8988T (cell line): ENCODE measurements around the gene DOK6.
"Not testable (repeated sequence)": the region's sequence is repeated elsewhere in the genome, so short reads cannot be mapped to it uniquely, and the experiment has no call there.

Experiments
- DNase-seq: peaks from one replicate; pipeline ENCODE4 v3.0.0; 2011

DOK6 gene

DNA sequence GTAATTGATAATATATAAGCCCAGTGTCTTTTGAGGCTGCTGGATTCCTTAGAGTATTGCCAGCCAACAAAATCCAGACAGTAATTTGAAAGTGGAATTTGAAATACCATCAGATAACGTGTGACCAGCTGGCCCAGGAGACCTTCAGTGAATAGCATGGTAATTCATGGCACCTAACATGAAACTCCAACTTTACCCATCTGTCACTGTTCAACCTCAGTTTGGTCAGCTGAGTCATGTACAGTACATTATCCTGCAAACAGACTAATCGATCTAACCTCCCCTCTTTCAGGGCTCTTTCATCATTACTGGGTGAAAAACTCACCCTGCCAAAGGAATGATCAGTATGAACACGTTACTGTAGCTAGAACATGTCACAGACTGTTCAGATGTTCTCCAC is 230.6 kb downstream of the DOK6 start:
- no peak for DNase-seq

DNA sequence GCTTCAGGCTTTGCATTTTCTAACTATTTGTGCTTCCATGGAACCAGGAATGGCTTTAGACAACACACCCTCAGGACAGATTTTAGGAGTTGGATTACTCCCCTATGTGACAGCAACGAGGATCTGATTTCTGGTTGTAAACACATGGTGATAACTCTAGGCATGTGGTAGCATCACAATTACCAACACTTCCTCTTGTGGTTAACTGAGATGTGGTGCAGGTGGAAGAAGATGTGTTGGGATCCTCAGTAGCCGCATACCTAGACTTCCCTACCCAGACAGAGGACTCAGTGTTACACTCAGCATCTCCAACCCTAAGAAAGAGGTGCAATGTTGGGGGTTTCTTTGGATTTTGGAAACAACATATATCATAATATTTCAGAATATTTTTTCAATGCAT is 234.8 kb downstream of the DOK6 start:
- DNase-seq: no peak

DNA sequence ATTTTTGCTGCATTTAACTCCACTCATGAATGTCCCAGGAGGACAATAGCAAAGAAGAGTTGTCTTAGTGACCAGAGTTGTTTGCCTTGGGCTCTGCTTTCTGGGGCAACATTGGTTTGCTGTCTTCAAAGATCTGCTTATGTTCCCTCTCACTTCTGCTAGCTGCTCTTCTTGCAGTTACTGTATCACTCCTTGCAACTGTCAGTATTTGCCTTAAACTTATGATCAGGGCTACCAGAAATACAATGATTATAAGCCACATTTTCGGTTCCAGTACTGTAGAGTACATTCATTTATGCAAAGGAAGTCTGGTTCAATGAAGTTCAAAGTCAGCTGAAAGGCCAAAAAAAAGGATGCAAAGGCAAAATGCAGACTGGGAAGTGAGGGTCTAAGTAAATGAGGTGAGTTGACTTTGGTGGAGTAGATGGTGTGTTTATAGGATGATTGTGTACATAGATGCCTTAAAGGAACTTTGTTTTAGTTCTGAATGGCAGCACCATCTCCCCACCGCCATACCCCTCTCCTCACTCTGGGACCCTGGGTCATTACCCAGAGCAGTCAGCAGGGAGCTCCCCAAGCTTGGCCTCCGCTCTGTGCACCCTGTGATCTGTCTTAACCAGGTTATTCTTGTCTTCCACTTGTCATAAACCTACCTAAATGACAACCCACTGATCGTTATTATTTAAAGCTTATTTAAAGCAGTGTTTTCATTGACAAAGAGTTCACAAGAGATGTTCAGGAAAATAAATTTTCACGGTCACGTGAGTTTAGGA is 236.0 kb downstream of the DOK6 start:
- no peak for DNase-seq

DNA sequence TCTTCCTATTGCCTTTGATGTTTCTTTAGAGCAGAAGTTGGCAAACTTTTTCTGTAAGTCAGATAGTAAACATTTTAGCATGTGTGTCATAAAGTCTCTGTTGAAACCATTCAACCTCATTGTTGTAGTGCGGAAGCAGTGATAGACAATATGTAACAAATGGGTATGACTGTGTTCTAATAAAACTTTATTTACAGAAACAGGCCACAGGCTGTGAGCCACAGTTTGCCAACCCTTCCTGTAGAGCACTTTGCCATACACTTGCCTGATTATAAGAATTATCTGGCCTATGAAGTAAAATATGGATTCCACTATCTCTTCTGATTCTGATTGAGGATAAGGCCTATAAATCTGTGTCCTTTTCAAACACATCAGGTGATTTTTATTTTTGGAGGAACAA is 237.4 kb downstream of the DOK6 start:
- DNase-seq: no peak

DNA sequence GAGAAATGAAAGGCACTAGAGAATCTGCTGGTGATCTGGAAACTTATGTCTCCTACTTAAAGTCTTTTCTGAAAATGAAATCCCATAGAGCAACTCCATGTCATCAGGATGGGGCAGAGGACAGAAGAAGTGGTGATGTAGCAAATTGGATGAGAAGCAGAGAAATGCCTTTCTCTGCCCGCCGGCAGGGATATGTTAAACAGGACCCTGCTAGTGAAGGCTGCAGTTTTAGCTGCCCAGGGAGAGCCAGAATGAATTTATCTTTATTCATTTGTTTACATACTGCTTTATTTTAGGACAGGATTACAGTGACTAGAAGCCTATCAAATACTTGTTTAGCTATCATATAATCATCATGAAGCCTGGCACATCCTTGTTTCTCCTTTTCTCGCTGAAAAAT is 247.0 kb downstream of the DOK6 start:
- no peak for DNase-seq

DNA sequence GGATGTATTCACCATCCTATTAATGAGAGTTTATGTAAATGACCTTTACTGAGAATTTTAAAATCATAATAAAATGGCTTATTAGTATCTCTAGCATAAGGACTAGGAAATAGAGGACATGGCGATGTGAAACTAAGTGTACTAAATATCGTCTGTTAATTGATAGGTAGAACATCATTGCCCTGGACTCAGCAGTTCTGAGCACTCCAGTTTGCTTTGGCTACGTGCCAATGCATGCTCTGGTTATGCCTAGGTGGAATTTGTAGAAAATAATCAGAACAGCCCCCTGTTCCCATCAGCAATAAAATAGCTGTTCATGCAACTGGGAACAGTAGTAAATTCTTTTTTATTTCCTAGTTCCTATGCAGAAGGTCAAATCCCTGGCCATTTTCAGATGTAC is 247.8 kb downstream of the DOK6 start:
- DNase-seq: no peak

DNA sequence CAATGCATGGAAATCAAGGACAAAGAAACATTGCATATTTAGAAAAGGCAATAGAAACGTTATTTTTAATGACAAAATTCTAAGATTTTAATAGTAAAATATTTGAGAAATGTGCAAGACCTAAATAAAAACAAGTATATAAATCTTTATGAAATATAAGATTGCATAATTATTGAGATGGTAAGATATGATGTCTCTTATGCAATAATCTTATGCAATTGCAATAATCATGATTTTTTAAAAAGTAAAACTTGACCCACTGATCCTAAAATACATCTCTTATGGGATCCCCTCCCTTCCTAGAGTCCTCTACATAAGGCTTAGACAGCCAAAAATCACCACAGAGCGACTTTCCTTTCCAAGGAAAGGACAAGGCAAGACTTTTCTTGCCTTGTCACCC is 249.0 kb downstream of the DOK6 start:
- DNase-seq: no peak

DNA sequence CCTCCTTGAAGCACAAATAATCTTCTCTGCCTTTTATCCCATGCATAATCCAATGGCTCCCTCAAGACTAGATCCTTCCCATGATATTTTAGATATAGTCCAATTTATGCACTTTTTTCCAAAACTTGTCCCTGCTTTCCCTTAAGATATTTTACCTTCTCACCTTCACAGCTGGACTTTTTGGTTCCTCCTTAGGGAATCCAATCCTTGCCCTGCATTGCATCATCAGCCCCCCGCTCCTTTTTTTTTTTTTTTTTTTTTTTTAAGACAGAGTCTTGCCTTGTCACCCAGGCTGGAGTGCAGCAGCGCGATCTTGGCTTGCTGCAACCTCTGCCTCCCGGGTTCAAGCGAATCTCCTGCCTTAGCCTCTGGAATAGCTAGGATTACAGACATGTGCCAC is 250.6 kb downstream of the DOK6 start:
- no peak for DNase-seq

DNA sequence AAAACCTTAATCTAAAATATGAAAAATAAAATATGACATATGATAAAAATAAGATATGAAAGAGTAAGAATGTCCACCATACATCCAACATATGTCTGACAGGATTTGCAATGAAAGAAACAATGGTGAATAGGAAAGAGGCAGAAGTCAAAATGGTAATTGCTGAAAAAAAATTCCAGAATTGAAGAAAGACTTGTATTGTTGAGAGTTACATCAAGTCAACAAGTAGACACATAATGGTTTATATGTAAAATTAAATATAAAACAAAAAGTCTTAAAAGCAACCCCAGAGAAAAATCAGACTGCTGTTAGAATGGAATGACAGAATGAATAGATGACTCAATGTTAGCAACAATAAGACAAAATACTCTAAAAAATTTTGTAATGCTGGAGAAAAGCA is 255.1 kb downstream of the DOK6 start:
- no peak for DNase-seq

DNA sequence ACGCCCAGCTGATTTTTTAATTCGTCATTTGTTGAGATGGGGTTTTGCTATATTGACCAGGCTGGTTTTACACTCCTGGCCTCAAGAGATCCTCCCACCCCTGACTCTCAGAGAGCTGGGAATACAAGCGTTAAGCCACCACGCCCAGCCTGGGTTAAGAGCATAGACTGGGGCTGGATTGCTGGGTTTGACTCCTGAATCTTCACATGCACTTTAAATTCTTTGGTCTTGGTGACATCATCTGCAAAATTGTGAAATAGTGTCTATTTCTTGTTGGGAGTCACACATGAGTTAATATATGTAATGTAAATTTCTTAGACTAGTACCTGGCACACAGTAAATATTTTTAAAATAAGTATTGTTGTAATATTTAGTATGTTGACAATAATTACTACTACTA is 257.4 kb downstream of the DOK6 start:
- DNase-seq: no peak

DNA sequence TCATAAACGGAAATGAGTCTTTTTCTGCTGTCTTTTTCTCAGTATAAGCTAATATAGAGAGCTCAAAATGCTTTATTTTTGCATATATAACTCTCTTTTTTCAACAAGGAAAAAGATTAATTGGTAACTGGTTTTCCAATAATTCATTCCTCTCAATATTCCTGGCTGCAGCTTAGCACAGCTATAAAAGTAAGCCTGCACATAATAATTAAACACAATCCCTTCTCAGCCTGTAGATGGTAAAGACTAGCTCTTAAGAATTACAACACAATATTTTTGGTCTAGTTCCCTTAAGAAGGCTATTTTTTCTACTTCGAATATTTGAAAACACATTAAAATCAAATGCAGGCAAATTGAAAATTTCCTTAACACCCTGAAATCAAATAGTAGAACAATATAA is 258.0 kb downstream of the DOK6 start:
- DNase-seq: no peak

DNA sequence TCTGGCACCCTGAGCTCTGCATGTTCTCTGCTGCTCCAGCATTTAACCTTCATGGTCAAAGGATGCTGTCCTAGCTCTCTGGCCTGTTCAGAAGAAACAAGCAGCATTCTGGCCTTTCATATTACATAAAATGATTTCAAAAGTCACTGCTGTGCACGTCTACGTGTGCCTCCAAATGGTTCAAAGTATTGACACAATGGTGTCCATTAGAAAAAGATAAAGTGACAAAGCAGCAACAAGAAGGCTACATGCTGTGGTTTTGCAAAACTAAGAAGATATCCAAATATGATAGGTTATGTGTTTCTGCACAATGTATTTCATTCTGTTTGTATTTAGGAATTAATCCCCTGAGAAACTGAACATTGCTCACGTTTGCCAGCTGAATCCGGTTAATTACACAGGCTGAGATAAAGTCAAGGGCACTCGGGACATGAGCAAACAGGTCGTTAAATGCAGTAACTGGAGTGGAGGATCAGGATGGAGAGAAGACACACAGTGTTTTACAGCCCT is 258.5 kb downstream of the DOK6 start:
- no peak for DNase-seq

DNA sequence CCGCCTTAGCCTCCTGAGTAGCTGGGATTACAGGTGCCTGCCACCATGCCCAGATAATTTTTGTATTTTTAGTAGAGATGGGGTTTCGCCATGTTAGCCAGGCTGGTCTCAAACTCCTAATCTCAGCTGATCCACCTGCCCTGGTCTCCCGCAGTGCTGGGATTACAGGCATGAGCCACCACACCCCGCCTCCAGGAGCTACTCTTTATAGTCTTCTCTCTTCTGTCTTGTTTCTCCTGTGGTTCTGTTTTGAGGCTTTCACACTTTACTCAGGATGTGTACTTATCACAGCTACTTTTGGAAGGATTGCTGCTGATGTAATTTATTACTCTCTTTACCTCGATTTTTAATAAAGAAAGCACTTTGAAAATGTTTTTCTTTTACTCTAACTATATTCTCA is 261.4 kb downstream of the DOK6 start:
- DNase-seq: not testable (repeated sequence)

DNA sequence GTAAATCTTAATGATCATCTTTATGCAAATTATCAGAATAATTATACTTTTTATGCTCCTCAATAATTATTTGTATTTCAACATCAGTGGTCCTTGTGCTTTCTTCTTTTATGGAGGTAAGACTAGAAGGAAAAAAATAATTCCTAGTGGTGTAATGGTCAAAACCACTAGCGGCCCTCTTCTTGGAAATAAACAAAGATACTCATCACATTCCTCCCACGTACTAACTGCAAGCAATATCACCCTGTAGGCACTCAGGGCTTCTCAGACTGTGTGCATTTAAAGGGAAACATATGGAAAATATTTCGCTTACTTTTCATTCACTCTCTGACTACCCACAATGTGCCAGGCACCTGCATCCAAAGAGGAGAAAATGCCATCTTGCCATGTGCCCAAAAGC is 263.7 kb downstream of the DOK6 start:
- no peak for DNase-seq

DNA sequence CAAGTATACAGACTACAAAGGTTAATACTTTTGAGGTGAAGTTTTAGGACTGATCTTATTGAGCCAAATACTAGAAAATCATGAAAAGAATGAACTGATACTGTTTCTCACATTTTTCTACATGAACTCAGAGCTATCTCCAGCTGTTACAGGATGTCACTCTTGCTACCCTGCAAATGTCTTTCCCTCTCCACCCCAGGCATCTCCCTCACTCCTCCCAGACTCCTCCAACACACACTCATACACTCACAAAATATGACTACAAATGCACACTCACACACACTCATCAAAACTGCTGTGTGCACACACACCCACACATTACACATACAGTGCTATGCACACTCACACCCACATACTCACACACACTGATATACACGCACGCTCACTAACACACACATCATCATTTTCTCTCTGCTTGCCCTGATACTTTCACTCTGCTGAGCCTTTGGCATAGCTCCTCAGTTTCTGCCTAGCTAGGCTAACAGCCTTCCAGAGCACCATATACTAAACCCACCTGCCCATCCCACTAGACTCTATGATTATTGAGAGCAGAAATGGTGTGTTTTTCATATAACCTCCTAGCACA is 273.7 kb downstream of the DOK6 start:
- no peak for DNase-seq

DNA sequence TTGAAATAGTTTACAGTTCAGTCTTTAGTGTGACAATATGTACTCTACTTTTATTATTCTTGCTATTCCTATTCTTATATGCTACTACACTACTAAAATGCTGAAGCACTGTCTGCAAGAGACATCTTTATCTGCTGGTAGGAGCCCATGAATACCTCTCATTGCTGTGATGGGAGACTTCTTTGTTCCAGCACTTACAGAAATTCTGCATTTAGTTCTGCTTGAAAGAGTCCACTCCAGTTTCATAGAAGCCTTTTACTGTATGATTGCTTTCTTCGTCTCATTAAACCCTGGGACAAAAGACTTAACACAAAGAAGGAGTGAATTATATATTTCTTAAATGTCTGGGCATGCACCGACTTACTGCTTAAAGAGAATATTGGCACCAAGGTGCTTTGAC is 274.3 kb downstream of the DOK6 start:
- no peak for DNase-seq

DNA sequence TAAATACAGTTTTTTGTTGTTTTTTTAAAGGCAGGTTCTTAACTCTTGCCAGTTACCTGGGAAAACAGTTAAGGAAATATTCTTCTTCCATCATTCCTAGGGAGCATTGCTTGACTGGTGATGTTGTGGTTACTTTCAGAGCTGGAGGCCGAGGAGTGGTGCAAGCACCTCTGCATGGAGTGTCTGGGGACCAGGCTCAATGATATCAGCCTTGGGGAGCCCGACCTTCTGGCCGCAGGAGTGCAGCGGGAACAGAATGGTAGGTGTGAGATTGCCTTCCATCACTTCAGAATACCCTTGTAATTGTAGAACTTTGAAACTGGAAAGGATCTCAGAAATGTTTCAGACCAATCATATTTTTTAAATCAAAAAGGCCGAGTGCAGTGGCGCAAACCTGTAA is 276.9 kb downstream of the DOK6 start:
- DNase-seq: no peak

DNA sequence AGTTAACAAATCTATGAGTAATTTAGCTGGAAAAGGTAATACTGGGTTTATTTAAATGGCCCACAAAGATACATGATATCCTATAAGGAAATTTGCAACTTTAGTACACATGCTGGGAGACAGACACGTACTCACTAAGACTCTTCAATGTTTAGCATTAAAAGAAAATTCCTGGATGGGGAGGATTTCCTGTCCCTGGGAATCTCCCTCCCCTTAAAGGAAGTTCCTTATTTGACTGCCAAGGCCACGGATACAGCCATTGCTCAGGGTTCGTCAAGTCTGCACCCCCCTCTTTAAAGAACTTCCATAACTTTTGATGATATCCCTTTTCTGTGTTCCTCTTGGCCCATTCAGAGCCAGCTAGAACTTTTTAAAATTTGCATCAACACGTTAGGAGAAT is 279.4 kb downstream of the DOK6 start:
- no peak for DNase-seq

DNA sequence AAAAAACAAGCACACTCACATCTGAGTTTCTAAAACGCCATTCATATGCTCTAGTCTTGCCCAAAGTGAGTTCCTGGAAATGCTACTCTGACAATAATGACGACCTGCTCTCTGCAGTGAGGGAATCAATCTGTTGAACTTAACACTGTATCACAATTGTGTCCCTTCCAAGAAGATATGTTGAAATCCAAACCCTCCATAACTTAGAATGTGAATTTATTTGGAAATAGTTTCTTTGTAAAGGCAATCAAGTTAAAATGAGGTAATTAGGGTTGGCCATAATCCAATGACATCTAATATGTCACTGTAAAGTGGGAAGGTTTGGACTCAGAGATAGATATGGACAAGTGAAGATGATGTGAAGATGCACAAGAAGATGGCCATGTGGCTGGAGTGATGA is 282.5 kb downstream of the DOK6 start:
- no peak for DNase-seq

DNA sequence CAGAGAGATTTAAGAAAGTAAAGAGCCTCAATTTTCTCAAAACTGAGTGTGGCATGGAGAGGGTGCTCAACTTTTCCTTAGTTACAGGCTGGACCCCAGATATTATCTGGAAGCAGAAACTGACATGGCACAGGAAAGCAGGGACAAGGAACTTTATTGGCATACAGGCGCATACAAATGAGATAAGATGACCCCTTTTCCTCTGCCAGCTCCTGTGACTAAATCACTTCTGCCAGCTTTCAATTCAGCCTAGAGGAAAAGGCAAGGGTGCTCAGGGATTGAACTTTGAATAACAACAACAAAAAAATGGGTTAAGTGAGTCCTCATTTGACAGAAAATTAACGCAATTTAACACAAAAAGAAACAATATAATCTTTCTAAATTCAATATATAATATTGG is 284.1 kb downstream of the DOK6 start:
- no peak for DNase-seq

DNA sequence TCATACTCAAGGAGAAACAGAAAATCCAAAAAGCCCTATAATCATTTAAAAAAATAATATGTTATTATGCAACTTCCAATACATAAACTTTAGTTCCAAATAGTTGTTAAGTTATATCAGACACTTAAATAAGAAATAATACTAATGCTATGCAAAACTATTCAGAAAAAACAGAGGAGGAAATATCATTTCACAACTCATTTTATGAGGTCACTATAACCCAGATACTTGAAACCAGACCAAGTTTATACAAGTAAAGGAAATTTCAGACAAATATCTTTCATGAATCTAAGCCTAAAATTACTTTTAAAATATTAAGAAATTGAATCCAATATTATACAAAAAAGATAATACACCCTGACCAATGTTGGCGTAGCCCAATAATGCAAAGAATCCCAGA is 286.2 kb downstream of the DOK6 start:
- DNase-seq: no peak

DNA sequence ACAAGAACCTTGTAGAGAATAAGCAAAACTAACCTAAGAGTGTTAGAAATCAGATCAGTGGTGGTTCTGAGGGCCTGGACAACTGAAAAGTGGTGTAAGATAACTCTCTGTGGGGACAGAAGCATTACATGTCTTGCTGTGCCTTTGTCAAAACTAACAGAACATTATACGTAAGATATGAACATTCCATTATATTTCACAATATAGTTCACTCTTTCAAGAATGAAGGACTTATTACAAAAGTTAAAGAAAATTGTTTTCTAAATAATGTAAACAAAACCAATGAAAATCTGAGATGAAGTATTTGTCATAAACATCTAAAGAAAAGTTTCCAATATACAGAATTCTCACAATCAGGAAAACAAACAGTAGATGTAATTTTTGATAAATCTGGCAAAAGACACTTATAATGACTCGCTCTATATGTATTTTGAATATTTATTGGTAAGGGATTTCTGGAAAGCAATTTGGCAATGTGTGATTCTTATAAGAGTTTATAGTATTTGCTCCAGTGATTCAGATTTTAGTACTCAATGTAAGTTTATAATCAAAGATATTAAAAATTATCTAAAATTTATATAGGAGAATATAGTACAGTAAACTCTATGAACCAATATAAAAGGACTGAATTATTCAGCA is 288.6 kb downstream of the DOK6 start:
- DNase-seq: no peak

DNA sequence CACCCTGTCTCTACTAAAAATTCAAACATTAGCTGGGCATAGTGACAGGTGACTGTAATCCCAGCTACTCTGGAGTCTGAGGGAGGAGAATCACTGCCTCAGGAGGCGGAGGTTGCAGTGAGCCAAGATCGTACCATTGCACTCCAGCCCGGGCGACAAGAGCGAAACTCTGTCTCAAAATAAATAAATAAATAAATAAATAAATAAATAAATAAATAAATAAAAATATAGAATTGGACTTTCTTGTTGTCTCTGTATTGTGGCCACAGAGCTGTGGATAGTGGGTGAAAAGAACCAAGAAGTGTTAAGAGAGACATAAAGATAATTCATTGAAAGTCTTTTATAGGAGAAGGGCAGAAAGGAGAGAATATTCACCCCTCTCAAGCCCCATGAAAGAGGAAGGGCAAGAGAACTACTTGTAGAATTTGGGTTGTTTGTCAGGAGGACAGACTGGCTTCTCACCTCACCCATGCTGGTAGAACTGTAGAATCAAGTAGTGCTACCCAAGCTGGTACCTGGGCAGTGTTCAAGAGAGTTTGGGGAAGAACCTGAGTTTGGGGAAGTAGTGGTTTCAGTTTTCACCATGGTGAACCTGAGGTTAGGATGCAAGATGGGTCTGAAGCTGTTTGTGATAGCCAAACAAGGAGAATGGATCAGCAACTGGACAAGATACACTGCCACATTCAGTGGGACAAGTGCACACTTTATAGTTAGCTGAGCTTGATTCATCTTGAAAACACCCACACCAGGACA is 290.5 kb downstream of the DOK6 start:
- DNase-seq: no peak

DNA sequence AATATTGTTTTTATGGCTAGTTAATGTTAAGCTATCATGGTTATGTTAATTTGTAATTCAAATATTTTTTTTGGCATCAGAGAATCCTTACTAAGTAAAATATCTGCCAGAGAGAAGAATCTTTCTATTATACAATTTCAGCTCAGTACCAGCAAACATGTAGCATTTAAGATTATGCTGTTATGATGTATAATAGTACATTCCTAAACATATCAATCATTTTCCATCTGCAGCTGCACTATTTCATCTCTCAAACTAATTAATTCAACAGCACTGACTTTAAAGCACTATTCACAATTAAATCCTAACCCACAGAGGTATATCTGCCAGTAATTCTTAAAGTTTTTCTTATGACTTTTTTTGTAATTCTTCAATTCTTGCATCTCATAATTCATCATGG is 296.4 kb downstream of the DOK6 start:
- no peak for DNase-seq
